H4 (cell line): ENCODE data around the gene TRIM64. TPM values are rescaled to one million over a fixed set of nuclear protein-coding genes. Genes with fewer than 3 reads are reported as not detected.
A peak's percentile ranks its signal among the peaks of the same experiment; 100 is the strongest.
"Not testable (repeated sequence)": the region's sequence is repeated elsewhere in the genome, so short reads cannot be mapped to it uniquely, and the experiment has no call there.

Source experiments
- DNase-seq: peaks from one replicate; pipeline ENCODE4 v3.0.0-alpha.2; 2015; ENCODE audit warnings: low spot score
- total RNA-seq: library from RNA; depleted of rRNA; stranded (reverse); fragments of >200 nt; shearing (Covaris generic); gene quantifications from 2 replicates; pipeline ENCODE4 v1.2.3, GENCODE V29; 2014; rRNA removed

Gene TRIM64, protein sequence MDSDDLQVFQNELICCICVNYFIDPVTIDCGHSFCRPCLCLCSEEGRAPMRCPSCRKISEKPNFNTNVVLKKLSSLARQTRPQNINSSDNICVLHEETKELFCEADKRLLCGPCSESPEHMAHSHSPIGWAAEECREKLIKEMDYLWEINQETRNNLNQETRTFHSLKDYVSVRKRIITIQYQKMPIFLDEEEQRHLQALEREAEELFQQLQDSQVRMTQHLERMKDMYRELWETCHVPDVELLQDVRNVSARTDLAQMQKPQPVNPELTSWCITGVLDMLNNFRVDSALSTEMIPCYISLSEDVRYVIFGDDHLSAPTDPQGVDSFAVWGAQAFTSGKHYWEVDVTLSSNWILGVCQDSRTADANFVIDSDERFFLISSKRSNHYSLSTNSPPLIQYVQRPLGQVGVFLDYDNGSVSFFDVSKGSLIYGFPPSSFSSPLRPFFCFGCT
- total RNA-seq = not detected in 2 replicates

DNA sequence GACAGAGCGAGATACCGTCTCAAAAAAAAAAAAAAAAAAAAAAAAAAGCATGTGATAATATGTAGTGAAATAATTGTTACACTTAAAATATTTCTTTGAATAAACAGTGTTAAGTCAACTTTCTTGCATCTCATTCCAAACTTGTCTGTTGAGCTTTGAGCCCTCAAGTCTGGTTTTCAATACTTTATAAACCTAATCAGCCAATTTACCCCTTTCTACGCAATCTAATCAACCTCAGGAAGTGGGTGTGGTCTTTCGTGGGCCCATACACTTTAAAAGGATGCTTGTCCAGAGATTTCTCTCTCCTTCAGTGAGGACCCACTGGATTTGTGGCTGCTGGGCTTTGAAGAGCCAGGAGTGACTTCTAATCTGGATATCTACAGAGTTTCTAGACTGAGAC, at the start of gene TRIM64:
TRIM64 (plus strand) TSS at position 301 of the 400 bp plus-strand sequence. CDS start 2,467 bp downstream, outside the sequence.
- DNase-seq = not testable (repeated sequence)

DNA sequence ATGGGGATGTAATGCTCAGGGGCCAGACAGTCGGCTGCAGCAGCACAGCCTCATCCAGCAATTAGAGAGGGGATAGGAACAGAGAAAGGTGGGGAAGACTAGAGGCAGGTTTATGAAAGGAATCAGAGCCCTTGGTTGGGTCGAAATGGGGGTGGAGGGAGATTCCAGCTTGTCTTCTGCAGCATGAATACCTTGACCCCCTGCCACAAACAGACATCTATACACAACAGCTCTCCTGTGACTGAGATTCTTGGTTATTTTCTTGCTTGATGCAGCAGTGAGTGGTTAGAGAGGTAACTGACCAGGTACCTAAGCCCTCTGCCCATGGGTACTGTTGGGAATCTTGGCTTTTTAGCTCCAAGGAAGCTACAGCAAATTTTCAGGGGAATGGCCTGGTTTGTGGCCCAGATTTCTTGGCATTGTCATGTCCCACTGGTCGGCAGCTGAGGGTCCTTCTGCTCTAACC, 43.6 kb upstream of the TRIM64 start, which contains the start of gene TRIM49D1:
TRIM49D1 (minus strand) TSS at position 51 of the 466 bp plus-strand sequence. CDS start 4,535 bp downstream, outside the sequence.
- peak; percentile 1 for DNase-seq

DNA sequence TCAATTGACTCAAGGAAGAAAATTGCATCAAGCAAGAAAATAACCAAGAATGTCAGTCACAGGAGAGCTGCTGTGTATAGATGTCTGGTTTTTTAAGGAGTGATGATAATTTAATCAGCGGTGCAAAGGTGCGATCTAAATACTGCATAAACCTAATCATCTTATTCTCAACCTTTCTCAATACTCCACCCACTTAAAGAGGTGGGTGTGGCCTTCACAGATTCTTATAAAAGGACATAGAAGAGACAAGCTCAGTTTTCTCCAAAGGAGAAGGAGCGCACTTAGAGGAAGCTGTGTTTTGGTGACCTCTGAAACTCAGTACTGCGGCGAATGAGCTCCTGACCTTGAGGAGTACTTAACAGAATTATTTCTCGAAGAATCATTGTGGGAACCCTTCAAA, 42.1 kb upstream of the TRIM64 start, which contains the start of gene TRIM49D2:
TRIM49D2 (plus strand) TSS at position 301 of the 400 bp plus-strand sequence. CDS start 2,698 bp downstream, outside the sequence.
- not testable (repeated sequence) for DNase-seq

DNA sequence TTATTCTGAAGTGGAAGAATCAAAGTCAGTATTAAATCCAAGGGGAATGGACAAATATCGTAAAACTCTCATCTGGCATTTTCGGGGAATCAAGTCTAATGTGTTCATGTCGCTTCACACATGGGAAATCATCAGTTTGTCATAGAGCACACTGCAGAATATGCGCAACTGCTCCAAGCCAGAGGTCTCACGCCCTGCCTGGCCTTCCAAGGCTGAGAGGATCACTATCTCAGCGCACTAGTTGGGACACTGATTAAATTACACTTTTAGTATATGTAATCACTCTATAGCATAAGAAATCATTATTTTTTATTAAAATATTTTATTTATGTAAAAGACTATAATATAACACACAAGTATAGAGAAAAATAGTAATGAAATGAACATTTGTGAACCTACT, 5.0 kb upstream of the TRIM64 start:
- DNase-seq = not testable (repeated sequence)

Other genes with a start within 250 kb of the TRIM64 start
- not detected in 2 replicates for gene TRIM49, start 157.5 kb upstream of the TRIM64 start, total RNA-seq
- not detected in 2 replicates for gene TRIM64B, start 87.5 kb upstream of the TRIM64 start, total RNA-seq
- not detected in 2 replicates for gene TRIM49D1, start 43.8 kb upstream of the TRIM64 start, total RNA-seq
- not detected in 2 replicates for gene TRIM49D2, start 42.0 kb upstream of the TRIM64 start, total RNA-seq
- not detected in 2 replicates for gene TRIM49C, start 65.1 kb downstream of the TRIM64 start, total RNA-seq
- gene UBTFL1, start 119.9 kb downstream of the TRIM64 start, total RNA-seq = not detected in 2 replicates
- 0.29 and 2.8 TPM in 2 replicates for gene NAALAD2, start 168.6 kb downstream of the TRIM64 start, total RNA-seq